GM21360 (cell line): ENCODE results near the gene LRP2.
"Not testable (repeated sequence)": the region's sequence is repeated elsewhere in the genome, so short reads cannot be mapped to it uniquely, and the experiment has no call there.

Experiments
- ATAC-seq: cut with Tn5 transposase; IDR thresholded peaks from one replicate; pipeline ENCODE4 v1.9.1; 2021; ENCODE audit warnings: mild to moderate bottlenecking, moderate library complexity; ENCODE audit not compliant: unreplicated experiment

LRP2 gene

GRCh38 chr2:169178804-169179390 is 183.4 kb downstream of the LRP2 start:
- ATAC-seq = no peak

DNA sequence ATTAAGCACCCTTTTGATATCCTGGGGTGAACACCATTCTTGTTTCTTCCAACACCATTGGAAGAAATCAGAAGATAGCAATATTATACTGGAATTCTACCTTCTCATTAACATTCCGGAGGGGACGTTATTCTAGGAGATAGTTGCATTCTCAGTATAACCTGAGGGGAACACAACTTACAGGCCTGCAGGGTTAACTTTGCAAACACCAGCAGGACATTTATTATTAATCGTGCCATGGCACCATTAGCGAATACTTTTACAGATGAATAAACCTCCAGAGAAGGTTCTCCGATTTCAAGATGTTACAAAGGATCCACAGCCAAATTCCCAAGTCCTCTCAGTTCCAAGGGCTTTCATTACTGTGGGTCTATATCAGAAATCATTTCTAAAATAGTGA is 184.0 kb downstream of the LRP2 start:
- no peak for ATAC-seq

DNA sequence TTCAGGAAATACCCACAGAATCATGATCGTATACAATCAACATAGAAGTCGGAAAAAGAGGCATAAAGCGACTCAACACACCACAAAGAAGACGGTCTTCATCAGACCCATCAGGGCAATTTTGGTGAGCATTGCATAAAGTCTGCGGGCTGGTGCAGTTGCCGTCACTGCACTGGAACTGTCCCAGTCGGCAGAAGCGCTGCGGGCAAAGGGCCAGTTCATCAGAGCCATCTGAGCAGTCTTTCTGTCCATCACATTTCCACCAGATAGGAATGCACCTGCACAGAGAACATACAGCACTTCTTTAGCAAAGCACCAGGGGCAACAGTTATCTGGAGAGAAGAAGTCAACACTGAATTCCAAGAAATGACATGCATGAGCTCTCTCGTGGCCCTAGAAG is 187.2 kb downstream of the LRP2 start:
- no peak for ATAC-seq

- no peak for ATAC-seq
These were observed 188.5 kb downstream of the LRP2 start for GRCh38 chr2:169173876-169174275.

- ATAC-seq = no peak
These were observed 189.4 kb downstream of the LRP2 start for GRCh38 chr2:169172914-169173313.

GRCh38 chr2:169172151-169172735 is 190.1 kb downstream of the LRP2 start:
- no peak for ATAC-seq

GRCh38 chr2:169165791-169166190 is 196.5 kb downstream of the LRP2 start:
- ATAC-seq = no peak

- ATAC-seq = no peak
These were observed 198.0 kb downstream of the LRP2 start for GRCh38 chr2:169164311-169164710.

- no peak for ATAC-seq
These were observed 199.7 kb downstream of the LRP2 start for GRCh38 chr2:169162613-169163012.

GRCh38 chr2:169160926-169161481 is 201.3 kb downstream of the LRP2 start:
- ATAC-seq = no peak

- ATAC-seq = no peak
These were observed 202.6 kb downstream of the LRP2 start for GRCh38 chr2:169159686-169160085.

DNA sequence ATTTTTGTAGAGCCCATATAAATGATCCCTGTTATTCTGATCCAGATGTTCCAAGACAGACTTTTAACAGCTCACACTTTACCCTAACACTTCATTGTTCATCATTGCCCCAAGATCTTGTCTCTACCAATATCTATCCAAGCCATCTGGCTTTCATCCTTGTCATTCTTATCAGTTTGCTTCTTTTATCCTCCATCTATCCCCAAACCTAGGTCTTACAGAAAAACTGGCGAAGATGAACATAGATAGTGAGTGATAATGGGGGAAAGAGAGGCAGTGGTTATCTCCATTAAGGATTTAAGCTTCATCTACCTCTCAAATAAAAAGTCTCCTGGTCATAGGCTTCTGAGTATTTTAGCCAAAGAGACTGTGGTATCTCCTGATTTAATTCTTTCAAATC is 203.5 kb downstream of the LRP2 start:
- no peak for ATAC-seq

- ATAC-seq = no peak
These were observed 216.1 kb downstream of the LRP2 start for GRCh38 chr2:169146220-169146619.

GRCh38 chr2:169143998-169144397 is 218.3 kb downstream of the LRP2 start:
- no peak for ATAC-seq

- peak; percentile 70 for ATAC-seq
These were observed 220.5 kb downstream of the LRP2 start for GRCh38 chr2:169141713-169142352.

DNA sequence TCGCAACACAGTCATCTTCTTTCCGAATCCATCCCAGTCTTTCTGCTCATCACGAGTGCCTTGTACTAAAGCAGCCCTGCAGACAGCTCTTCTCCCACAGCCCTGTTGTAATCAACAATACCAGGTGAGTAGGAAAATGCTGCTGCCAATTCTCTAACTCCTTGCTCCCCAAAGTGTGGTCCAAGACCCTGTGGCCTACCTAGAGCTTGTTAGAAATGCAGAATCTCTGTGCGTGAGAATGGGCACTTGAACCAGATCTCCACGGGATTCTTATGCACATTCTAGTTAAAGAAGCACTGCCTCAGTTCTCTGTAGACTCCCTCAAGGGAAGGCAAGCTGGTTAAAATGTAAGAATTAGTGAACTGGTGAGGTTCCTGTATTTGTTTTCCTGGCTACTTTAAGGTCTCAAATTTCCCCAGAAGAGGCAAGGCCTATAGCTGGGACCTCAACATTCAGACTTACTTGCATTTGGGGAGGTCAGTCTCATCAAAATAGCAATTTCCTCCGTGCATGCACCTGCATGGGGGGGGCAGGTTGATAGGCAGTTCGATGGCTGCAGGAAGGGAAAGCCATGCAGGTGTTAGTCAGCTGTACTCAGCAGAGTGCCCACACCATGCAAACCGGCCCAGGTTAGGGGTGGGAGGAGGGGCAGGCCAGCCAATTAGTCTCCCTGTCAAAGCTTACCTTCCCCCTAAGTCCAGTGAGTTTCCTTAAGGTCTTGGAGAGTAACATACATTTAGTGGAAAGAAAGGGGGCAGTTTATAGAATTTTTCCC is 222.2 kb downstream of the LRP2 start:
- ATAC-seq = no peak

DNA sequence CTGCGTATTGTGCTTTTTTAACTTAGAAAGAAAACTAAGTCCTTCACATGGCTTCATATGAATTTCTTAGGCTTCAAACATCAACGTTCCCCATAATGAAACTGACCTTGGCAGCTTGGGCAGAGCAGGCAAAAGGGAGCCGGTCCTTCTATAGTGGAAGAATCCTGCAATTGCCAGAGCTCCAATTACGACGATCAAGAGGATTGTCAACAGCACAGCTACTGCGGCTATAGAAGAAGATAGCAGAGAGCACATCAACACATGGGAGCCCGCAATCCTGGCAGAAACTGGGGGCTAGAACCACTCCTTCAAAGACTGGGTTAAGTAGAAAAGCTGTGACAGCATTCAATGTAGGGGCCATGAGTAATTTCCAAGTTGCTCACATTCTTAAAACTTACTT is 223.2 kb downstream of the LRP2 start:
- no peak for ATAC-seq

GRCh38 chr2:169137924-169138323 is 224.4 kb downstream of the LRP2 start:
- ATAC-seq = no peak

GRCh38 chr2:169136885-169137534 is 225.3 kb downstream of the LRP2 start:
- no peak for ATAC-seq

- not testable (repeated sequence) for ATAC-seq
These were observed 225.9 kb downstream of the LRP2 start for GRCh38 chr2:169136428-169136827.

GRCh38 chr2:169134272-169134671 is 228.1 kb downstream of the LRP2 start:
- ATAC-seq = not testable (repeated sequence)
